ENCODE measurements around the gene ANKS4B. TPM values are rescaled to one million over a fixed set of nuclear protein-coding genes. Genes with fewer than 3 reads are reported as not detected.
A peak's percentile ranks its signal among the peaks of the same experiment; 100 is the strongest.
"Not testable (repeated sequence)": the region's sequence is repeated elsewhere in the genome, so short reads cannot be mapped to it uniquely, and the experiment has no call there.

The ANKS4B gene
- polyA plus RNA-seq, 10 donors: 0.03 to 0.05 (median 0.04) TPM; not detected in 5

GRCh38 chr16:21262779-21263639 lies 29.5 kb downstream of the ANKS4B start:
- DNase-seq: no peak

GRCh38 chr16:21263640-21264570 lies 30.4 kb downstream of the ANKS4B start:
- DNase-seq: peak in 2 of 3 donors; percentile 37 to 69

- peak in 2 of 3 donors; percentile 20 to 46 for DNase-seq
Observed at GRCh38 chr16:21264571-21265036, 31.1 kb downstream of the ANKS4B start.

- no peak for DNase-seq
Observed at GRCh38 chr16:21265104-21265837, 31.8 kb downstream of the ANKS4B start.

- no peak for DNase-seq
Observed at GRCh38 chr16:21267298-21267697, 33.8 kb downstream of the ANKS4B start.

- DNase-seq: no peak
Observed at GRCh38 chr16:21268236-21268635, 34.7 kb downstream of the ANKS4B start.

GRCh38 chr16:21272253-21272652 lies 38.8 kb downstream of the ANKS4B start:
- DNase-seq: no peak

GRCh38 chr16:21272763-21273162 lies 39.3 kb downstream of the ANKS4B start:
- not testable (repeated sequence) for DNase-seq

GRCh38 chr16:21274172-21274726 lies 40.8 kb downstream of the ANKS4B start:
- no peak for DNase-seq

GRCh38 chr16:21275529-21275928 lies 42.0 kb downstream of the ANKS4B start:
- DNase-seq: no peak

GRCh38 chr16:21276090-21276489 lies 42.6 kb downstream of the ANKS4B start:
- no peak for DNase-seq

- no peak for DNase-seq
Observed at GRCh38 chr16:21277045-21277926, 43.8 kb downstream of the ANKS4B start.

- DNase-seq: peak in 2 of 3 donors; percentile 31 to 63
Observed at GRCh38 chr16:21277927-21278706, 44.6 kb downstream of the ANKS4B start, which contains the start of gene CRYM. TSS of gene CRYM (minus strand) at chr16:21278290. CDS start at chr16:21278251, 39 bp downstream.

- no peak for DNase-seq
Observed at GRCh38 chr16:21279501-21279900, 46.0 kb downstream of the ANKS4B start.

- DNase-seq: no peak
Observed at GRCh38 chr16:21281698-21282389, 48.3 kb downstream of the ANKS4B start.

- peak in 2 of 3 donors; percentile 48 to 69 for DNase-seq
Observed at GRCh38 chr16:21283521-21284289, 50.2 kb downstream of the ANKS4B start.

- DNase-seq: no peak
Observed at GRCh38 chr16:21284414-21284813, 50.9 kb downstream of the ANKS4B start.

GRCh38 chr16:21285314-21285713 lies 51.8 kb downstream of the ANKS4B start:
- no peak for DNase-seq

All from muscle of back (tissue), 11 donors.